Measurements from ENCODE around the gene ZFR2.

Gene ZFR2

DNA sequence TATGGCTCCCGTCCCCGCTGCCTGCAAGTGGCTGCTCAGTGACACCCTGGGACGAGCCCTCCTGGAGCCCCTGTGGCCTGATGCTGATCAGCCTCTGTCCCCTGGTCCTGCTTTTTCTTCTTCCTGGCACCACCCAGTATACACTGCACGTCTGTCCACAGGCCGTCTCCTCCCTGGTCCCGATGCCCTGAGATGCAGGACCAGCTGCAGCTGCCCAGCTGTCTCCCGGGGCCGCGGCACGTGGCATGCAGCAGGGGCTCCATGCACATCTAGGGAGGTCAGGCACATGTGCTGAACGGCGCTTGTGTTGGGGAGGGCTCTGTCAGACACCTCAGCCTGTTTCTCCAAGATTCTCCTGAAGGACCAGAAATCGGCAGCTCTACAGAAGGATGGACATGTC, 30.2 kb downstream of the ZFR2 start:
- no peak overlapping the region for H3K4me3 ChIP-seq (ENCODE audit: low read depth, low read length)
- TF ChIP-seq, protein P1, sequence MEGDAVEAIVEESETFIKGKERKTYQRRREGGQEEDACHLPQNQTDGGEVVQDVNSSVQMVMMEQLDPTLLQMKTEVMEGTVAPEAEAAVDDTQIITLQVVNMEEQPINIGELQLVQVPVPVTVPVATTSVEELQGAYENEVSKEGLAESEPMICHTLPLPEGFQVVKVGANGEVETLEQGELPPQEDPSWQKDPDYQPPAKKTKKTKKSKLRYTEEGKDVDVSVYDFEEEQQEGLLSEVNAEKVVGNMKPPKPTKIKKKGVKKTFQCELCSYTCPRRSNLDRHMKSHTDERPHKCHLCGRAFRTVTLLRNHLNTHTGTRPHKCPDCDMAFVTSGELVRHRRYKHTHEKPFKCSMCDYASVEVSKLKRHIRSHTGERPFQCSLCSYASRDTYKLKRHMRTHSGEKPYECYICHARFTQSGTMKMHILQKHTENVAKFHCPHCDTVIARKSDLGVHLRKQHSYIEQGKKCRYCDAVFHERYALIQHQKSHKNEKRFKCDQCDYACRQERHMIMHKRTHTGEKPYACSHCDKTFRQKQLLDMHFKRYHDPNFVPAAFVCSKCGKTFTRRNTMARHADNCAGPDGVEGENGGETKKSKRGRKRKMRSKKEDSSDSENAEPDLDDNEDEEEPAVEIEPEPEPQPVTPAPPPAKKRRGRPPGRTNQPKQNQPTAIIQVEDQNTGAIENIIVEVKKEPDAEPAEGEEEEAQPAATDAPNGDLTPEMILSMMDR (IDR thresholded peaks at IDR 0.05; ENCODE audit: low read depth, low read length) = no peak
- TF ChIP-seq, protein P2, sequence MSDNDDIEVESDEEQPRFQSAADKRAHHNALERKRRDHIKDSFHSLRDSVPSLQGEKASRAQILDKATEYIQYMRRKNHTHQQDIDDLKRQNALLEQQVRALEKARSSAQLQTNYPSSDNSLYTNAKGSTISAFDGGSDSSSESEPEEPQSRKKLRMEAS (IDR thresholded peaks at IDR 0.05; ENCODE audit: low read depth, low read length) = no peak
- TF ChIP-seq MYC (IDR thresholded peaks at IDR 0.05; ENCODE audit: low read depth, low read length) (no peak), POLR2A (IDR thresholded peaks at IDR 0.05; ENCODE audit: extremely low read depth, insufficient read length) (no peak)
- no peak for DNase-seq (ENCODE audit: low read depth)

DNA sequence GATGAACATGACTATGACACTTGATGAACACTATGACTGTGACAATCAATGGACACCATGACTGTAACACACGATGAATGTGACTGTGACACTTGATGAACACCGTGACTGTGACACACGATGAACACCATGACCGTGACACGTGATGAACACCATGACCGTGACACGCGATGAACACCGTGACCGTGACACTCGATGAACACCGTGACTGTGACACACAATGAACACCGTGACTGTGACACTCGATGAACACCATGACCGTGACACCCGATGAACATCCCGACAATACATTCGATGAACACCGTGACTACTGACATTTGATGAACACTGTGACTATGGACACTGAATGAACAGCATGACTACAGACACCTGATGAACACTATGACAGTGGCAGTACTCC, 30.9 kb downstream of the ZFR2 start:
- H3K4me3 ChIP-seq (ENCODE audit: low read depth, low read length) = no peak overlapping the region
- DNase-seq (ENCODE audit: low read depth) = no peak
- TF ChIP-seq, protein P1 (IDR thresholded peaks at IDR 0.05; ENCODE audit: low read depth, low read length) = no peak
- TF ChIP-seq, protein P2 (IDR thresholded peaks at IDR 0.05; ENCODE audit: low read depth, low read length) = no peak
- TF ChIP-seq MYC (IDR thresholded peaks at IDR 0.05; ENCODE audit: low read depth, low read length) (no peak), POLR2A (IDR thresholded peaks at IDR 0.05; ENCODE audit: extremely low read depth, insufficient read length) (no peak)

DNA sequence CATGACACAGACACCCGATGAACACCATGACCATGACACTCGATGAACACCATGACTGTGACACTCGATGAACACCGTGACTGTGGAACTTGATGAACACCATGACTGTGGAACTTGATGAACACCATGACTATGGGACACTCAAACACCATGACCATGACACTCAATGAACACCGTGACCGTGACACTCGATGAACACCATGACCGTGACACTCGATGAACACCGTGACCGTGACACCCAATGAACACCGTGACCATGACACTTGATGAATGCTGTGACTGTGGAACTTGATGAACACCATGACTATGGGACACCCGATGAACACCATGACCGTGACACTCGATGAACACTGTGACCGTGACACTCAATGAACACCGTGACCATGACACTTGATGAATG, 31.5 kb downstream of the ZFR2 start:
- TF ChIP-seq MYC (IDR thresholded peaks at IDR 0.05; ENCODE audit: low read depth, low read length) = no peak
- TF ChIP-seq, protein P1 (IDR thresholded peaks at IDR 0.05; ENCODE audit: low read depth, low read length) = no peak
- TF ChIP-seq POLR2A (IDR thresholded peaks at IDR 0.05; ENCODE audit: extremely low read depth, insufficient read length) = no peak
- TF ChIP-seq, protein P2 (IDR thresholded peaks at IDR 0.05; ENCODE audit: low read depth, low read length) = no peak
- H3K4me3 ChIP-seq (ENCODE audit: low read depth, low read length) = no peak overlapping the region
- no peak for DNase-seq (ENCODE audit: low read depth)

DNA sequence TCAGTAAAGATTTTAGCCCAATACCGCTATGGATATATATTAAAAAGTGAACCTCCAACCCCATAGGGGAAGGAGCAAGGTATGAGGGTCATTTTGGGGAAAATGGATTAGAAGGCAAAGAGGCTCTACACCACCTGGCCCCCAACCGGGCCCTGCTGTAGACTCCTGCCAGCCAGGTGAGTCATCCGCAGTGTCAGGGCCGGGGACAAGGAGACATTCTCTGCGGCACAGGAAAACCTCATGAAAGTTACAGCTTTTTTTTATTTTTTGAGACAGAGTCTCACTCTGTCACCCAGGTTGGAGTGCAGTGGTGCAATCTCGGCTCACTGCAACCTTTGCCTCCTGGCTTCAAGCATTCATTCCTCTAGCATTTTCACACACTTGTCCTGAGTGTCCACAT, 32.0 kb downstream of the ZFR2 start:
- DNase-seq (ENCODE audit: low read depth) = no peak
- H3K4me3 ChIP-seq (ENCODE audit: low read depth, low read length) = no peak overlapping the region

DNA sequence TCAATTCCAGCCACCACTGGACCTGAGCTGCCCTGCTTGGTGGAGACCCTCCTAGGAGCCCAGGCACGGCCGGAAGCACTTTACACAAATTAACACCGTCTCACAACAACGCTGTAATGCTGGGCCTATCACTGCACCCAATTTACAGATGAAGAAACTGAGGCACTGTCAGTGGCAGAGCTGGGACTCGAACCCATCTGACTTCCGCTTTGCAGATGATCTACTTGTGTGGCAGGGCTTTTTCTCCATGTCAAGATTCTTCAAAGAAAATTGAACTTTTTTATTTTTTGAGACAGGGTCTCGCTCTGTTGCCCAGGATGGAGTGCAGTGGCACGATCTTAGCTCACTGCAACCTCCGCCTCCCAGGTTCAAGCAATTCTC, 33.8 kb downstream of the ZFR2 start:
- H3K4me3 ChIP-seq (ENCODE audit: low read depth, low read length) = no peak overlapping the region
- no peak for DNase-seq (ENCODE audit: low read depth)
- TF ChIP-seq, protein P2 (IDR thresholded peaks at IDR 0.05; ENCODE audit: low read depth, low read length) = no peak
- TF ChIP-seq MYC (IDR thresholded peaks at IDR 0.05; ENCODE audit: low read depth, low read length) (no peak), POLR2A (IDR thresholded peaks at IDR 0.05; ENCODE audit: extremely low read depth, insufficient read length) (no peak)
- TF ChIP-seq, protein P1 (IDR thresholded peaks at IDR 0.05; ENCODE audit: low read depth, low read length) = no peak

More for the DNA sequence above, 32.0 kb downstream of the ZFR2 start:
- TF ChIP-seq, protein P1 (IDR thresholded peaks at IDR 0.05; ENCODE audit: low read depth, low read length) = no peak
- no peak for TF ChIP-seq MYC (IDR thresholded peaks at IDR 0.05; ENCODE audit: low read depth, low read length)
- no peak for TF ChIP-seq POLR2A (IDR thresholded peaks at IDR 0.05; ENCODE audit: extremely low read depth, insufficient read length)
- TF ChIP-seq, protein P2 (IDR thresholded peaks at IDR 0.05; ENCODE audit: low read depth, low read length) = no peak

All from NB4 (cell line).